WI38 (cell line): Measurements from ENCODE around the gene TEX2.
A peak's percentile ranks its signal among the peaks of the same experiment; 100 is the strongest.

Source experiments
- H3K4me3 ChIP-seq: 2 replicates; pipeline ENCODE4 v1.5.1; 2011; ENCODE audit warnings: low read depth, mild to moderate bottlenecking, control low read depth, low read length
- CTCF ChIP-seq: IDR thresholded peaks from 2 replicates; pipeline ENCODE4 v1.5.1; 2012; ENCODE audit warnings: low read depth, mild to moderate bottlenecking, control low read depth, low read length

Gene TEX2

GRCh38 chr17:64262198-64262999 lies 661 bp downstream of the TEX2 start:
- TF ChIP-seq CTCF = no peak
- H3K4me3 ChIP-seq = peak overlapping the region; percentile 84

DNA sequence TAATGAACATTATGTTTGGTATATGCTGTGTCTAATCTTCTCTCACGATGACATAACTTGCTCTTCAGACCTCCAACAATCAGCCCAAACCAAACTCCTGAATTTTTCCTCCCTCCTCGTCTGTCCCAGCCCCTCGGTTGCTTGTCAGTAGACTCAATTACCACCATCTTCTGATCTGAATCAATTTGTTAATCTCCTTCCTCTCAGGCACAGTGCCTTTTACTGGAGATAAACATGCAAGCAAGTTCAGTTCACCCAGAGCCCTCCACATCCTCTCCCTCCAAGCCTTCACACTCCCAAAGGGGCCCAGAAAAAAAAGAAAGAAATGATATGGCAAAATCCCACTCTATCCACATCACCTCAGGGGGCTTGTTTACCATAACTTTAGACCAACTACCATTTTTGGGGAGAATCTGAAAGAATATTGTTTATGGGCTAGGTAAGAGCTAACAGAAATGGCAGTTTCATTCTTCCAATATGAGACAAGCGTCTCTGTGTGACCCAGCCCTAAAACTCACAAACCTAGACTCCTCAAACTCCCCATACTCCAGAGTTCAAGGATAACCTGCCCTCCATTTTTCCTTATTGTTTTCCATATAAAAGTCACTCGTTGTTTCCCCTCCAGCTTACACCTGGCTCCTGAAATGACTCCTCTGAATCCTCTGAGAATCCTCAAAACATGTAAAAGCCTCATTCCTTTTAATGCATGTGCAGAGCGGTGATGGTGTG lies 1.5 kb downstream of the TEX2 start:
- H3K4me3 ChIP-seq = peak overlapping the region; percentile 84

DNA sequence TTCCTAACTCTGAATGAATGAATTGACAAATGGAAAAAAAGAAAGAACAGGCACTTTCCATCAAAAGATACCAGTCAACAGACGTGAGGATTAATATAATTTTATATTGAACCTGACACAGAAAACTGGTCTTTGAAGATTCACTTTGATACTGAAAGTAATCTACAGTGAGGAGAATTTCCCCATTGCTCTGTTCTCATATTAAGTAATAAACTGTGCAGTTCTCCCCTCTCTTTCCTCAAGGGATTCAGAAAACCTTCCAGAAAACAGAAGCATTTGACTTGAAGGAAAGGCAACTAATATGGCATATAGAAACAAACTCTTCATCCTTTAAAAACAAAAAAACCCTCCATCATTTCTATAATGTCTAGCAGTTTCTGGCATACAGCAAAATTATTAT lies 2.2 kb downstream of the TEX2 start:
- no peak overlapping the region for H3K4me3 ChIP-seq

More for the DNA sequence above, 1.5 kb downstream of the TEX2 start:
- no peak for TF ChIP-seq CTCF

DNA sequence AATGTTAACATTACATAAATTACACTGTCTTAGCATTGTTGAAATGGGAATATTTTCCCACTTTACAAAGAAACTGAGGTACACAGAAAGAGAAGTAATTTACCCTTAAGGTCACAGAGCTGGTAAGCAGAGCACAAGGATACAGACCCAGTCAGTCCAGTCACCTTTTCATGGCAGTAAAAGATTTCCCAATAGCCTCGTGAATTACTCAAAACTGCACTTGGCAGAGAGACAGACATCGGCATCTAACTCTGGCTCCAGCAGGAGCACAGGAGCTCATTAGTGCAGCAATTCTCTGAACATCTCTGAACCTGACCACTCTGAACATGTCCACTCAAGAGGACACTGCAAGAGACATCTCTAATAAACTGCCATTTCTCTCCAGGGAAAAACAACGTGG lies 3.1 kb downstream of the TEX2 start:
- TF ChIP-seq CTCF = no peak
- H3K4me3 ChIP-seq = no peak overlapping the region

More for the DNA sequence above, 2.2 kb downstream of the TEX2 start:
- no peak for TF ChIP-seq CTCF

DNA sequence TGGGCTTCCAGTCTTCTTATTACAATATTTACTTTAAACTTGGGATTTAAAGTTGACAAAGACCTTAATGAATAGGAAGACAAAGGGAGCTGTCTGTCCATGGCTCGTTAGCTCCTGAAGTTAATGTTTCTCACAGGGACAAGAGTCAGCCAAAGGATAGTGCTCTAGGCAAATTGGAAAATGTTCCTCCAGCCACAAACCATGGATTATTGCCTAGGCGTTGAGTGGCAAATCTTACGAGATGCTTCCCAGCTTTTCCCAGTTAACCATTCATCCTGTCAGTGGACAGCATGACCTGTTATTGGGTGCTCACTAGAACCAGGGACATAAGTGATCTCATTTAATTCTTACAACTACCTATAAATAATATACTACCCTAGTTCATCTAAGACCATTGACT lies 3.6 kb downstream of the TEX2 start:
- no peak overlapping the region for H3K4me3 ChIP-seq
- TF ChIP-seq CTCF = no peak

DNA sequence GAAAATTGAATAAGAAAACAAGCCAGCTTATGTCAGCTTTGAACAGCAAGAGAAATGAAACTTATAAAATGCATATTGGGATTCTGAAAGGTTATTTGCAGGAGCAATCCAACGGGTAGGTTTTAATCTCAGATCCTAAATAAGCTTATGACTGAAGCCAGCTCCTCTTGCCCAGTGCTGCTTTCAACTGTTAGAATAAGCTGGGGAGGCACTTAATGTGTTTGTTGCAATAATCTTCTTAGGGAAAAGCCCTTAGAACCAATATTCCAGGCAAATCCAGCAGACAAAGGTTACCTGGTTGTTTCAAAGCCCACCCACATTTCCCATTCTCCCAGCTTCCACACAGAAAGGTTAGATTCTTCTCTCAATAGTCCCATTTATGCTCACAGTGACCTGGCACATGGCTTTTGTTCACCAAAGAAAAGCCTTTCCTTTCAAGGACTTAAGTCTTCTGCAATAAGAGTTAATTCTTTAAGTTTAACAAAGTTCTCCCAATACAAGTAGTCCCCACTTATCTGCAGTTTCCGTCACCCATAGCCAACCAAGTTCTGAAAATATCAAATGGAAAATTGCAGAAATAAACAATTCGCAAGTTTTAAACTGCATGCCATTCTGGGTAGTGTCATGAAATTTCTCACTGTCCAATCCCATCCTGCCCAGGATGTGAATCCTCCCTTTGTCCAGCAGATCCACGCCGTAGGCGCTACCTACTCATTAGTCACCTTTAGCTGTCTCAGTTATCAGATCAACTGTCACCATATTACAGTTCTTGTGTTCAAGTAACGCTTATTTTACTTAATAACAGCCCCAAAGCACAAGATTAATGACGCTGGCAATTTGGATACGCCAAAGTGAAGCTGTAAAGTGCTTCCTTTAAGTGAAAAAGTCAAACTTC lies 5.9 kb downstream of the TEX2 start:
- TF ChIP-seq CTCF = no peak

DNA sequence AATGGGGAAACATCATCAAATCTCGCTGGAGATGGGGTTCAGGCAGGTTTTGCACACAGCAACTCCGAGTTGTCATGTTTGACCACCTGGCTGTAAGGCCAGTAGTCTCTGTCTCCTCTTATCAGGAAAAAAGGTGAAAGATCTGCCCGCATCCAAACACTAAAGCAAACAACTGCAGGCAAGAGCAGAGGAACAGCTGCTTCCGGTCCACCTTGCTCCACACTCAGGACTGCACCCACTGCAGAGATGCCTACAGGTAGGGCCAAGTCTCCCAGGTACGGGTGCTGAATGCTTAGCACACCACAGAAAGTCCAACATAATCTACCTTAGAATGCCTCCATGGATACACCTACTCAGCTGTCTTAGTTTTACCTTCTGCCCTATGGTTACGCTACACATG lies 7.3 kb downstream of the TEX2 start:
- H3K4me3 ChIP-seq = no peak overlapping the region
- TF ChIP-seq CTCF = no peak

More for the DNA sequence above, 5.9 kb downstream of the TEX2 start:
- H3K4me3 ChIP-seq = no peak overlapping the region
